ENCODE measurements around the gene PHAF1. TPM values are rescaled to one million over a fixed set of nuclear protein-coding genes. Genes with fewer than 3 reads are reported as not detected.

PHAF1 gene
- total and polyA plus RNA-seq, 2 of the 13 experiments (the other 11 are each of a cell fraction or from before 2014, with no cell fraction given): 48.3 to 174 TPM

DNA sequence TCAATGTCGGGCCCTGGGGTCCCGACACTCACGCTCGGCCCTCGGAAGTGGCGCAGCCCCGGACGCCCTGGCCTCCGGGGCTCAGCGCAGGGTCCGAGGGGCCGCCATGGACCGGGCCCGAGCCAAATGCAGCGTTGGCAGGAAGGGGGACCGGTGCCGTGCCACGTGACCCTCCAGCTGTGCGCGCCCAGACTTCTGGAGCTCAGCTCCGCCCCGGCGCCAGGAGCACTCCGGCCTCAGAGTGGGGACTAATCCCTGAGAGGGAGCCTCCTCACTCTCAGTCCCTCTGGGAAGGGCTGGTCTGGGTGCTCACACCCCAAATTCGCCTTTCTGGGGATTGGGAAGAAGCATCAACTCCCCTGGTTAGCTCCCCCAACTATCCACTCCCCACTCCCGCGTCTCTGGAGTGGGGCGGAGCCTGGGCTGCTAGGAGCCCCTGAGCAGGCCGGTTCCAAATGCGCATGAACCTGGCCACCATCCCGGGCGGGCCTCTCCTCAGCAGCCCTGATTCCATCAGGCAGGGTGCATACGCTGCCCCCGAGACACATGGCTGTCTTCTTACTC is 41.2 kb downstream of the PHAF1 start, which contains the start of gene B3GNT9 (continued):
- TF ChIP-seq, protein P1, sequence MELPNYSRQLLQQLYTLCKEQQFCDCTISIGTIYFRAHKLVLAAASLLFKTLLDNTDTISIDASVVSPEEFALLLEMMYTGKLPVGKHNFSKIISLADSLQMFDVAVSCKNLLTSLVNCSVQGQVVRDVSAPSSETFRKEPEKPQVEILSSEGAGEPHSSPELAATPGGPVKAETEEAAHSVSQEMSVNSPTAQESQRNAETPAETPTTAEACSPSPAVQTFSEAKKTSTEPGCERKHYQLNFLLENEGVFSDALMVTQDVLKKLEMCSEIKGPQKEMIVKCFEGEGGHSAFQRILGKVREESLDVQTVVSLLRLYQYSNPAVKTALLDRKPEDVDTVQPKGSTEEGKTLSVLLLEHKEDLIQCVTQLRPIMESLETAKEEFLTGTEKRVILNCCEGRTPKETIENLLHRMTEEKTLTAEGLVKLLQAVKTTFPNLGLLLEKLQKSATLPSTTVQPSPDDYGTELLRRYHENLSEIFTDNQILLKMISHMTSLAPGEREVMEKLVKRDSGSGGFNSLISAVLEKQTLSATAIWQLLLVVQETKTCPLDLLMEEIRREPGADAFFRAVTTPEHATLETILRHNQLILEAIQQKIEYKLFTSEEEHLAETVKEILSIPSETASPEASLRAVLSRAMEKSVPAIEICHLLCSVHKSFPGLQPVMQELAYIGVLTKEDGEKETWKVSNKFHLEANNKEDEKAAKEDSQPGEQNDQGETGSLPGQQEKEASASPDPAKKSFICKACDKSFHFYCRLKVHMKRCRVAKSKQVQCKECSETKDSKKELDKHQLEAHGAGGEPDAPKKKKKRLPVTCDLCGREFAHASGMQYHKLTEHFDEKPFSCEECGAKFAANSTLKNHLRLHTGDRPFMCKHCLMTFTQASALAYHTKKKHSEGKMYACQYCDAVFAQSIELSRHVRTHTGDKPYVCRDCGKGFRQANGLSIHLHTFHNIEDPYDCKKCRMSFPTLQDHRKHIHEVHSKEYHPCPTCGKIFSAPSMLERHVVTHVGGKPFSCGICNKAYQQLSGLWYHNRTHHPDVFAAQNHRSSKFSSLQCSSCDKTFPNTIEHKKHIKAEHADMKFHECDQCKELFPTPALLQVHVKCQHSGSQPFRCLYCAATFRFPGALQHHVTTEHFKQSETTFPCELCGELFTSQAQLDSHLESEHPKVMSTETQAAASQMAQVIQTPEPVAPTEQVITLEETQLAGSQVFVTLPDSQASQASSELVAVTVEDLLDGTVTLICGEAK (IDR thresholded peaks at IDR 0.05): no peak
- TF ChIP-seq, protein P1 (CRISPR knock-in tag; IDR thresholded peaks at IDR 0.05): no peak
- 0 out of 2 replicates have a peak, but pooled peaks have one; percentile 22 for TF ChIP-seq ZNF574 (CRISPR knock-in tag; IDR thresholded peaks at IDR 0.05)
- peak; percentile 7; the same call in 1 of the 2 replicates for TF ChIP-seq EED (CRISPR knock-in tag; IDR thresholded peaks at IDR 0.05)
- 0 out of 2 replicates have a peak, but pooled peaks have one; percentile 27 for TF ChIP-seq ZNF788 (CRISPR knock-in tag; IDR thresholded peaks at IDR 0.05; ENCODE audit: borderline replicate concordance)
- TF ChIP-seq ZNF367 (CRISPR knock-in tag; IDR thresholded peaks at IDR 0.05; ENCODE audit: borderline replicate concordance): 0 out of 2 replicates have a peak, but pooled peaks have one; percentile 65
- TF ChIP-seq CENPX (CRISPR knock-in tag; IDR thresholded peaks at IDR 0.05): no peak
- no peak for TF ChIP-seq PCBP1 (IDR thresholded peaks at IDR 0.05; ENCODE audit: borderline replicate concordance, low read depth, low read length)
- TF ChIP-seq HNF1B (CRISPR knock-in tag; IDR thresholded peaks at IDR 0.05): peak; percentile 74
- TF ChIP-seq ATRX (CRISPR knock-in tag; IDR thresholded peaks at IDR 0.05; ENCODE audit: borderline replicate concordance): no peak
- TF ChIP-seq, protein P2, sequence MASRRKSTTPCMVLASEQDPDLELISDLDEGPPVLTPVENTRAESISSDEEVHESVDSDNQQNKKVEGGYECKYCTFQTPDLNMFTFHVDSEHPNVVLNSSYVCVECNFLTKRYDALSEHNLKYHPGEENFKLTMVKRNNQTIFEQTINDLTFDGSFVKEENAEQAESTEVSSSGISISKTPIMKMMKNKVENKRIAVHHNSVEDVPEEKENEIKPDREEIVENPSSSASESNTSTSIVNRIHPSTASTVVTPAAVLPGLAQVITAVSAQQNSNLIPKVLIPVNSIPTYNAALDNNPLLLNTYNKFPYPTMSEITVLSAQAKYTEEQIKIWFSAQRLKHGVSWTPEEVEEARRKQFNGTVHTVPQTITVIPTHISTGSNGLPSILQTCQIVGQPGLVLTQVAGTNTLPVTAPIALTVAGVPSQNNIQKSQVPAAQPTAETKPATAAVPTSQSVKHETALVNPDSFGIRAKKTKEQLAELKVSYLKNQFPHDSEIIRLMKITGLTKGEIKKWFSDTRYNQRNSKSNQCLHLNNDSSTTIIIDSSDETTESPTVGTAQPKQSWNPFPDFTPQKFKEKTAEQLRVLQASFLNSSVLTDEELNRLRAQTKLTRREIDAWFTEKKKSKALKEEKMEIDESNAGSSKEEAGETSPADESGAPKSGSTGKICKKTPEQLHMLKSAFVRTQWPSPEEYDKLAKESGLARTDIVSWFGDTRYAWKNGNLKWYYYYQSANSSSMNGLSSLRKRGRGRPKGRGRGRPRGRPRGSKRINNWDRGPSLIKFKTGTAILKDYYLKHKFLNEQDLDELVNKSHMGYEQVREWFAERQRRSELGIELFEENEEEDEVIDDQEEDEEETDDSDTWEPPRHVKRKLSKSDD (CRISPR knock-in tag; IDR thresholded peaks at IDR 0.05; ENCODE audit: low read depth): no peak

Data from HepG2 (cell line).